Endothelial cell of umbilical vein (primary cell): Measurements from ENCODE around the gene SLC39A12. TPM values are rescaled to one million over a fixed set of nuclear protein-coding genes. Genes with fewer than 3 reads are reported as not detected.

ENCODE experiments used
- BruUV-seq: library from RNA; stranded (reverse); fragments of 400-500 nt; replicated peaks from 2 replicates; lab custom pipeline; 2021; lab: Mats Ljungman, UMichigan
- CTCF ChIA-PET: fragments of 300-600, 350-600 bp; sonication (Branson Sonifier 250); formaldehyde crosslinking; loops from one replicate; lab custom pipeline; 2021; ENCODE audit warnings: antibody characterized with exemption, inconsistent platforms; lab: Charles Lee
- POLR2A ChIA-PET: fragments of 300-600, 350-600 bp; sonication (Branson Sonifier 250); formaldehyde crosslinking; loops from one replicate; lab custom pipeline; 2021; ENCODE audit warnings: antibody characterized with exemption, inconsistent platforms; lab: Charles Lee
- DNase-seq: peaks from one replicate; pipeline ENCODE4 v3.0.0-alpha.2; 2011; ENCODE audit warnings: low read depth, low spot score
- FAIRE-seq: peaks from 2 replicates; lab custom pipeline; 2011; peaks lifted over from hg19 to GRCh38; lab: Jason Lieb, UNC
- H2AFZ ChIP-seq: 2 replicates; pipeline ENCODE4 v1.6.0; 2012; ENCODE audit warnings: low read depth, low read length, control low read depth, inconsistent platforms
- H3K27ac ChIP-seq: 2 replicates; pipeline ENCODE4 v1.5.1; 2011; ENCODE audit warnings: low read depth, mild to moderate bottlenecking, control low read depth, low read length, moderate library complexity; ENCODE audit not compliant: insufficient read depth
- H3K27me3 ChIP-seq, 2 experiments: 2 replicates each; pipeline versions ENCODE4 v1.6.0 to v1.6.1; 2011; ENCODE audit warnings: low read length in 2 of 2, mixed read lengths in 1 of 2; ENCODE audit not compliant: control insufficient read depth in 2 of 2, insufficient read depth in 2 of 2
- H3K36me3 ChIP-seq, 2 experiments: 2 replicates in 1 of 2; 3 replicates in 1 of 2; pipeline ENCODE4 v1.5.1; 2011; ENCODE audit warnings: low read length in 2 of 2, mild to moderate bottlenecking in 1 of 2, moderate library complexity in 1 of 2; ENCODE audit not compliant: control insufficient read depth in 2 of 2, insufficient read depth in 2 of 2; ENCODE audit errors: extremely low read depth in 1 of 2
- H3K4me1 ChIP-seq: 3 replicates; pipeline ENCODE4 v1.5.1; 2011; ENCODE audit warnings: mild to moderate bottlenecking, low read length; ENCODE audit not compliant: control insufficient read depth, insufficient read depth; ENCODE audit errors: extremely low read depth
- H3K4me2 ChIP-seq: 2 replicates; pipeline ENCODE4 v1.6.1; 2011; ENCODE audit warnings: low read length, control low read depth, mixed read lengths; ENCODE audit not compliant: insufficient read depth
- H3K4me3 ChIP-seq, 3 experiments: fragments of 200-600 bp in 1 of 3; sonication (generic), shearing (Covaris generic) in 1 of 3; replicated peaks in 1 of 3; 2 replicates each; pipeline ENCODE4 v1.5.1; 2011 to 2016; ENCODE audit warnings: control low read depth in 3 of 3, low read length in 3 of 3, mild to moderate bottlenecking in 2 of 3, inconsistent platforms in 1 of 3, low read depth in 1 of 3, moderate library complexity in 1 of 3; ENCODE audit not compliant: insufficient read depth in 1 of 3
- H3K79me2 ChIP-seq: 2 replicates; pipeline ENCODE4 v1.6.0; 2012; ENCODE audit warnings: low read length, inconsistent platforms; ENCODE audit not compliant: control insufficient read depth, insufficient read depth
- H3K9ac ChIP-seq: replicated peaks from 2 replicates; pipeline ENCODE3; 2011; ENCODE audit warnings: low read length, control low read depth; ENCODE audit not compliant: insufficient read depth; ENCODE audit errors: extremely low read depth
- H3K9me1 ChIP-seq: replicated peaks from 3 replicates; pipeline ENCODE4 v1.6.0; 2011; ENCODE audit warnings: mild to moderate bottlenecking, low read length; ENCODE audit not compliant: control insufficient read depth, insufficient read depth; ENCODE audit errors: extremely low read depth
- H3K9me3 ChIP-seq: replicated peaks from 2 replicates; pipeline ENCODE4 v1.5.1; 2012; ENCODE audit warnings: low read length, inconsistent platforms; ENCODE audit not compliant: control insufficient read depth, insufficient read depth
- H4K20me1 ChIP-seq: replicated peaks from 2 replicates; pipeline ENCODE3; 2011; ENCODE audit warnings: mild to moderate bottlenecking, low read length; ENCODE audit not compliant: control insufficient read depth, insufficient read depth; ENCODE audit errors: extremely low read depth
- CTCF ChIP-seq, 2 donors: IDR thresholded peaks; 1 replicate in 1 of 2; 2 replicates in 1 of 2; pipeline ENCODE4 v1.5.1; 2011; ENCODE audit warnings: low read length in 2 of 2, mild to moderate bottlenecking in 2 of 2, moderate library complexity in 2 of 2, control low read depth in 1 of 2, inconsistent platforms in 1 of 2, low read depth in 1 of 2; ENCODE audit not compliant: insufficient read depth in 1 of 2; ENCODE audit errors: extremely low read depth in 1 of 2
- EZH2 ChIP-seq: IDR thresholded peaks from 2 replicates; pipeline ENCODE4 v1.6.1; 2012; ENCODE audit warnings: borderline replicate concordance, low read depth, mild to moderate bottlenecking, moderate library complexity, low read length, inconsistent platforms; ENCODE audit not compliant: severe bottlenecking
- FOS ChIP-seq: IDR thresholded peaks from 2 replicates; pipeline ENCODE4 v1.6.1; 2011; ENCODE audit warnings: mild to moderate bottlenecking, low read length, moderate library complexity, borderline replicate concordance; ENCODE audit not compliant: insufficient read depth
- GATA2 ChIP-seq: IDR thresholded peaks from 2 replicates; pipeline ENCODE4 v1.7.0; 2011; ENCODE audit warnings: low read depth, mild to moderate bottlenecking, moderate library complexity, mixed read lengths, low read length; ENCODE audit not compliant: insufficient read length, insufficient read depth
- JUN ChIP-seq: IDR thresholded peaks from 2 replicates; pipeline ENCODE4 v1.6.1; 2011; ENCODE audit warnings: borderline replicate concordance, low read depth; ENCODE audit not compliant: insufficient read length, insufficient read depth
- MAX ChIP-seq: IDR thresholded peaks from 2 replicates; pipeline ENCODE4 v1.6.1; 2011; ENCODE audit not compliant: insufficient read depth, insufficient read length
- MYC ChIP-seq: IDR thresholded peaks from one replicate; pipeline ENCODE4 v1.6.1; 2011; ENCODE audit warnings: mild to moderate bottlenecking, low read depth, low read length
- POLR2A ChIP-seq: IDR thresholded peaks from 2 replicates; pipeline ENCODE4 v1.6.1; 2012; ENCODE audit warnings: low read depth, mild to moderate bottlenecking, control low read depth, low read length
- POLR2AphosphoS5 ChIP-seq: IDR thresholded peaks from 2 replicates; pipeline ENCODE4 v1.6.1; 2012; ENCODE audit warnings: low read depth, mild to moderate bottlenecking, control low read depth, low read length, moderate library complexity; ENCODE audit not compliant: insufficient read depth
- dilution Hi-C: fragments of 300-500 bp; cut with MboI; formaldehyde crosslinking; loops from one replicate; pipeline ENCODE4 v1.15.0; 2019; ENCODE audit warnings: low sequenced_read_pairs; ENCODE audit not compliant: extremely low pct_ligation_motif_present
- intact Hi-C: fragments of 100-400 bp; cut with micrococcal nuclease; formaldehyde crosslinking; loops from one replicate; pipeline ENCODE4 v1.10.0; 2022
- polyA plus RNA-seq, 4 experiments: library from polyadenylated mRNA; depleted of rRNA in 3 of 4; stranded (reverse) in 3 of 4; unstranded in 1 of 4; fragments of >200 nt; gene quantifications; 2 replicates each; pipeline versions ENCODE4 v1.2.1 to v1.2.3, GENCODE V29; 2011 to 2012; ENCODE audit warnings: missing spikeins in 1 of 4
- total RNA-seq: library from RNA; stranded (reverse); gene quantifications from 2 replicates; pipeline ENCODE4 v1.2.3, GENCODE V29; 2021

The SLC39A12 gene
- total and polyA plus RNA-seq, 2 donors (not counting 3 experiments of a cell fraction or from before 2014, with no cell fraction given): not detected

- no peaks in the 10 kb centered on the region for H4K20me1 ChIP-seq
- DNase-seq: no peak
- no peak overlapping the region for H3K9ac ChIP-seq
- H2AFZ ChIP-seq: no peak overlapping the region
- H3K4me3 ChIP-seq: no peak overlapping the region
- no peak overlapping the region for H3K27ac ChIP-seq
- POLR2A ChIA-PET: no interaction called here
- H3K9me1 ChIP-seq: no peaks in the 10 kb centered on the region
- H3K9me3 ChIP-seq: no peaks in the 10 kb centered on the region
- no peaks in the 10 kb centered on the region for H3K36me3 ChIP-seq
- intact Hi-C loops (no loop called here), dilution Hi-C loops (no loop called here)
- H3K4me1 ChIP-seq: no peaks in the 10 kb centered on the region
- CTCF ChIA-PET: no interaction called here
- no peak overlapping the region for H3K4me2 ChIP-seq
- no peaks in the 10 kb centered on the region for H3K27me3 ChIP-seq
- FAIRE-seq: no peak
- BruUV-seq: no TSS peak
- H3K79me2 ChIP-seq: no peaks in the 10 kb centered on the region
- TF ChIP-seq MYC (no peak), POLR2AphosphoS5 (no peak), CTCF (IDR thresholded peaks at IDR 0.05; ENCODE audit: extremely low read depth in 1 of 2, insufficient read depth in 1 of 2, low read depth in 1 of 2, low read length in 2 of 2) (no peak), GATA2 (no peak), POLR2A (no peak), JUN (no peak), FOS (no peak), EZH2 (no peak), MAX (no peak)
Observed at GRCh38 chr10:17993361-17993760, 41.6 kb downstream of the SLC39A12 start.
